Peyer's patch (tissue), 4 donors: ENCODE results near the gene ULBP2.

Experiments used
- POLR2A ChIP-seq, 2 donors: fragments of 450-650 bp; IDR thresholded peaks; one replicate each; pipeline ENCODE4 v1.5.1; 2017; ENCODE audit warnings: antibody characterized with exemption in 2 of 2, mild to moderate bottlenecking in 2 of 2, moderate library complexity in 2 of 2
- TF ChIP-seq, protein P1 (sequence below), 6 experiments: fragments of 450-650 bp in 4 of 6; fragments of 200-600 bp in 2 of 6; sonication (generic) in 1 of 6; IDR thresholded peaks; one replicate each; pipeline ENCODE4 v1.5.1; 2017 to 2019; ENCODE audit warnings: antibody characterized with exemption in 6 of 6, mild to moderate bottlenecking in 3 of 6, moderate library complexity in 1 of 6

- TF ChIP-seq, protein P1, sequence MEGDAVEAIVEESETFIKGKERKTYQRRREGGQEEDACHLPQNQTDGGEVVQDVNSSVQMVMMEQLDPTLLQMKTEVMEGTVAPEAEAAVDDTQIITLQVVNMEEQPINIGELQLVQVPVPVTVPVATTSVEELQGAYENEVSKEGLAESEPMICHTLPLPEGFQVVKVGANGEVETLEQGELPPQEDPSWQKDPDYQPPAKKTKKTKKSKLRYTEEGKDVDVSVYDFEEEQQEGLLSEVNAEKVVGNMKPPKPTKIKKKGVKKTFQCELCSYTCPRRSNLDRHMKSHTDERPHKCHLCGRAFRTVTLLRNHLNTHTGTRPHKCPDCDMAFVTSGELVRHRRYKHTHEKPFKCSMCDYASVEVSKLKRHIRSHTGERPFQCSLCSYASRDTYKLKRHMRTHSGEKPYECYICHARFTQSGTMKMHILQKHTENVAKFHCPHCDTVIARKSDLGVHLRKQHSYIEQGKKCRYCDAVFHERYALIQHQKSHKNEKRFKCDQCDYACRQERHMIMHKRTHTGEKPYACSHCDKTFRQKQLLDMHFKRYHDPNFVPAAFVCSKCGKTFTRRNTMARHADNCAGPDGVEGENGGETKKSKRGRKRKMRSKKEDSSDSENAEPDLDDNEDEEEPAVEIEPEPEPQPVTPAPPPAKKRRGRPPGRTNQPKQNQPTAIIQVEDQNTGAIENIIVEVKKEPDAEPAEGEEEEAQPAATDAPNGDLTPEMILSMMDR (IDR thresholded peaks at IDR 0.05): no peak
- TF ChIP-seq POLR2A (IDR thresholded peaks at IDR 0.05): no peak
These were observed 33.0 kb downstream of the ULBP2 start for GRCh38 chr6:149974825-149975224.
